Measurements from ENCODE around the gene DSCAML1.

DSCAML1 gene

DNA sequence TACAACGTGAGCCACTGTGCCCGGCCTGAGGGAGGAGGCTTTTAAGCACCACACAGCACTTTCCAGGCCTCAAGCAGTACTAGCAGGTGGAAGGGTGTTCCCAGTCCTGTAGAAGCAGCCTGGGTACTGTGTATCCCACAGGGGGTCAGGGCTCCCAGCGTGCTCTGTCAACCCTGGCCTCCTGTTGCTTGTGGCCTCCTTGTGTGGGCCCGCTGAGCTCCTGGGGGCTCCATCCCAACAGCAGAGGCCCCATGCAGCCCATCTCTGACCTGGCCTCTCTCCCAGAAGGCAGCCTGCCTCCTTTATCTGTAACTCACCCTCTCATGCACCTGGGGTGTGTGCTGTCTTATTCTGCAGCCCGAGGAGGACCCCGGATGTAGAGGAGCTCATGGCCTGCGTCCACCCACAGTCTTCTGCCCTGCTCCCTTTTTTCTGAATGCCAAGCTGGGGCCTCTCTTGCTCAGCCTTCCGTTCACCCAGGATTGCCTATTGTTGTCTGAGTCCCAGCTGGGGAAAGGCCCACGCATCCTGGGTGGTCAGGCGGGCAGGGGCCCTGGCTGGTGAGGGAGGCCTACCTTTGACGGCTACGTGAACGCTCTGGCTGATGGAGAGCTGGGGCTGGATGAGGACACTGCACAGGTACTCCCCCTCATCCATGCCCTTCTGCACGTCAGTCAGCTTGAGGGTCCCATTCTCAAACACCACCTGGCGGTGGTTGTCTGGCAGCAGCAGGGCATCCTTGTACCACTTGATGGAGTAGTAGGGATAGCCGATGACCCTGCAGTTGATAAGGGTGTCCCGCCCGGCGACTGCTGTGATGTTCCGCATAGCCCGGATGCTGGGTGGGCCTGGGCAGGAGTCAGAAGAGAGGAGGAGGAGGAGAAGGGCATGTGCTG is 280.9 kb downstream of the DSCAML1 start:
- Histone ChIP-seq H3K4me1 (ENCODE audit: control insufficient read depth, insufficient read depth, low read length) (peaks cover 30% of the 10 kb centered on the region), H3K9me3 (ENCODE audit: control insufficient read depth, insufficient read depth, low read depth, low read length) (no peaks in the 10 kb centered on the region), H3K4me3 (ENCODE audit: low read depth, low read length) (no peak overlapping the region), H3K9ac (ENCODE audit: low read length) (no peak overlapping the region), H3K36me3 (ENCODE audit: control insufficient read depth, insufficient read depth, low read length) (no peaks in the 10 kb centered on the region), H3K27me3 (ENCODE audit: control insufficient read depth, insufficient read depth, low read length) (no peaks in the 10 kb centered on the region; the same call in 1 of the 2 replicates), H3K27ac (ENCODE audit: low read depth, low read length) (no peak overlapping the region)

DNA sequence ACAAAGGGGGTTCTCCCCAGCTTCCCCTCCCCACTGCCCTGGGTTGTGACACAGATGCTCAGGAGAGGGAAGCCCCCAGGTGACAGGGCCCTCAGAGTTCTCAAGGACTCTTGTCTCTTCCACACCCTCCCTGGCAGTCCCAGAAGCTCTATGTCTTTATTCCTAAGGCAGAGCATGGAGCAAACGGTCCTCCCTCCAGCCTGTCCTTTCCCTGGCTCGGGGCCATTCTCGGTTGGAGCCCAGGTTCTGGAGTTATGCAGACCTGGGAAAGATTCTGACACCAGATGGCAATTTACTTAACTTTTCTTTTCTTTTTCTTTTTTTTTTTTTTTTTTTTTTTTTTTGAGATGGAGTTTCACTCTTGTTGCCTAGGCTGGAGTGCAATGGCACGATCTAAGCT is 282.8 kb downstream of the DSCAML1 start:
- H3K9me3 ChIP-seq (ENCODE audit: control insufficient read depth, insufficient read depth, low read depth, low read length): no peaks in the 10 kb centered on the region
- H3K27ac ChIP-seq (ENCODE audit: low read depth, low read length): no peak overlapping the region
- H3K9ac ChIP-seq (ENCODE audit: low read length): no peak overlapping the region
- H3K4me1 ChIP-seq (ENCODE audit: control insufficient read depth, insufficient read depth, low read length): peaks cover 35% of the 10 kb centered on the region
- H3K4me3 ChIP-seq (ENCODE audit: low read depth, low read length): no peak overlapping the region
- H3K36me3 ChIP-seq (ENCODE audit: control insufficient read depth, insufficient read depth, low read length): no peaks in the 10 kb centered on the region
- no peaks in the 10 kb centered on the region; the same call in 1 of the 2 replicates for H3K27me3 ChIP-seq (ENCODE audit: control insufficient read depth, insufficient read depth, low read length)

DNA sequence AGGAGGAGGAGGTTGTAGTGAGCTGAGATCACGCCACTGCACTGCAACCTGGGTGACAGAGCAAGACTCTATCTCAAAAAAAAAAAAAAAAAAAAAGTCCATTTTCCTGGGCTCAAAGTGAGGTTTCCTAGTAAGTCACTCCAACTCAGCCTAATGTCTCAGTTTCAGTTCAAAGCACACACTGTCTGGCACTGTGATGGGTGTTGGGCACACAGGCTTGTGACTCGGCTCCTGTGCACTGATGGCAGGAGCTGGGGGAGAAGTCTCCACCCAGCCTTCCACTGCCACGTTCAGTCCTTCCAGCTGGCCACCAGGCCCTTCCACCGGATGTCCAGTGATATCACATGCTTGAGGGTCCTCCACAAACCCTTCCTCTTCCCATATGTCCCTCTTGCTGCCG is 283.4 kb downstream of the DSCAML1 start:
- Histone ChIP-seq H3K4me3 (ENCODE audit: low read depth, low read length) (no peak overlapping the region), H3K36me3 (ENCODE audit: control insufficient read depth, insufficient read depth, low read length) (no peaks in the 10 kb centered on the region), H3K4me1 (ENCODE audit: control insufficient read depth, insufficient read depth, low read length) (peaks cover 34% of the 10 kb centered on the region), H3K9ac (ENCODE audit: low read length) (no peak overlapping the region), H3K9me3 (ENCODE audit: control insufficient read depth, insufficient read depth, low read depth, low read length) (no peaks in the 10 kb centered on the region), H3K27ac (ENCODE audit: low read depth, low read length) (no peak overlapping the region), H3K27me3 (ENCODE audit: control insufficient read depth, insufficient read depth, low read length) (no peaks in the 10 kb centered on the region; the same call in 1 of the 2 replicates)

DNA sequence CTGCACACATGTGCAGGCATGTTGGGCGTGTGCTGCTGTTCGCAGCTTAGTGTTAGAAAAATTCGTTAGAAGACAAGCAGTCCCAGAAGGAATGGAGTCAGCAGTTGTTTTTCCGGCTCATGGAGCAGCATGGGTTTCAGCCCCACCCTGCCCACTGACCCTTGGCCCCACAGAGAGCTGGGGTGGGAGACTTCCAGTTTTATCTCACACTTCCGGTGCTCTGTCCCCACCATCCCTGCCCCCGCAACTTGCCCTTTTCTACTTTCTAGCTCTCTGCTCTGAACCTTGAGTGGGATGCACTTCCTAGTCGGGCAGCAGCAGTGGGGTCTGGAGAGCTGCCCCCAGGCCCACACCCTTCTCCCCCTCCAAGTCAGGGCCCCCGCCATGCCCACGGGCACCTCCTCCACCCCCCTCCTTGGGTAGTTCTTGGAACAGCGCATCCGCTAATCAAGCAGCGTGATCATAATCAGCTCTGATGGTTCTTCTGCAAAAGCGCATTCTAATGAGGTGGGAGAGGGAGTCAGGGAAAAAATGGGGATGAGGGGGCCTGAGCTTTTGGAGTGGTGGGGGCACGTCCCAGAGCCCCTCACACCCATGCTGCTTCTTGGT is 285.0 kb downstream of the DSCAML1 start:
- no peaks in the 10 kb centered on the region for H3K9me3 ChIP-seq (ENCODE audit: control insufficient read depth, insufficient read depth, low read depth, low read length)
- H3K27ac ChIP-seq (ENCODE audit: low read depth, low read length): no peak overlapping the region
- H3K36me3 ChIP-seq (ENCODE audit: control insufficient read depth, insufficient read depth, low read length): no peaks in the 10 kb centered on the region
- no peaks in the 10 kb centered on the region for H3K27me3 ChIP-seq (ENCODE audit: control insufficient read depth, insufficient read depth, low read length)
- no peak overlapping the region for H3K4me3 ChIP-seq (ENCODE audit: low read depth, low read length)
- no peak overlapping the region for H3K9ac ChIP-seq (ENCODE audit: low read length)
- H3K4me1 ChIP-seq (ENCODE audit: control insufficient read depth, insufficient read depth, low read length): peaks cover 34% of the 10 kb centered on the region

DNA sequence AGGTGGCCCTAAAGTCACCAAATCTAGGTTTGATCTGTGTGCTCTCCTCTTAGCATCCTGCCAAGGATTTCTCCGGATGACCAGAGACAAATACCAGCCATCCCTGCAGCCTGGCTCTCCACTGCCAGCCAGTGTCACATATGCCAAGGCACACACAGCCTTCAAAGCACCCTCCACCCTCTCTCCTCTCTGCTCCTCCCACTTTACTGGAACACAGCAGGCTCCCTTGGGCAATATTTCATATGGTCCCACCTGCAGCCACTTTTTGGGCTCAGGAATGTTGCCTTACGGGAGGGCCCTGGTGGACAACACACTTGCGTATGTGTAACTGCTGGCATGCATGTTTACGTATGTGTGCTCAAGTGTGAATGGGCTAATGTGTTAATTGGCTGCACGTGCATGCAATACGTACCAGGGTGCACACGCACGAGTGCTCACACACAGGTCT is 285.5 kb downstream of the DSCAML1 start:
- Histone ChIP-seq H3K27ac (ENCODE audit: low read depth, low read length) (no peak overlapping the region), H3K9ac (ENCODE audit: low read length) (no peak overlapping the region), H3K9me3 (ENCODE audit: control insufficient read depth, insufficient read depth, low read depth, low read length) (no peaks in the 10 kb centered on the region), H3K4me1 (ENCODE audit: control insufficient read depth, insufficient read depth, low read length) (peaks cover 32% of the 10 kb centered on the region), H3K4me3 (ENCODE audit: low read depth, low read length) (no peak overlapping the region), H3K27me3 (ENCODE audit: control insufficient read depth, insufficient read depth, low read length) (no peaks in the 10 kb centered on the region), H3K36me3 (ENCODE audit: control insufficient read depth, insufficient read depth, low read length) (no peaks in the 10 kb centered on the region)

DNA sequence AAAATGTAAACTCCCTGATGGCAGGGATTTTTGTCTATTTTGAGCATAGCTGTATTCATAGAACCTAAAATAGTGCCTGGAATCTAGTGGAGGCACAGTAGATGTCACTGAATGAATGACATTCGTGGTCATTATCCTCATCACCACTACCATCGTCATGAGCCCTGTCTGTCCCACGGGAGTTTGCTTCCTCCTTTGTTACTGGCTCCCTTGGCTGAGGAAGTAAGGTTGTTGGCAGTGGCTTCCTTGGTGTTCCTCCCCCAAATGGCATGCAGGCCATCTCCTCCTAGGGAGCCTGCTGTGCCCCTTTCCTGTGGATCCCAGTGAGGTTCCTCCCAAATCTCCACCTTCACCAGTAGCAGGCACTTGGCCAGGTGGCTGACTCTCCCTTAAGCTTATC is 286.4 kb downstream of the DSCAML1 start:
- H3K27me3 ChIP-seq (ENCODE audit: control insufficient read depth, insufficient read depth, low read length): no peaks in the 10 kb centered on the region
- H3K36me3 ChIP-seq (ENCODE audit: control insufficient read depth, insufficient read depth, low read length): no peaks in the 10 kb centered on the region
- no peak overlapping the region for H3K9ac ChIP-seq (ENCODE audit: low read length)
- peaks cover 28% of the 10 kb centered on the region for H3K4me1 ChIP-seq (ENCODE audit: control insufficient read depth, insufficient read depth, low read length)
- H3K4me3 ChIP-seq (ENCODE audit: low read depth, low read length): no peak overlapping the region
- H3K27ac ChIP-seq (ENCODE audit: low read depth, low read length): no peak overlapping the region
- no peaks in the 10 kb centered on the region for H3K9me3 ChIP-seq (ENCODE audit: control insufficient read depth, insufficient read depth, low read depth, low read length)

DNA sequence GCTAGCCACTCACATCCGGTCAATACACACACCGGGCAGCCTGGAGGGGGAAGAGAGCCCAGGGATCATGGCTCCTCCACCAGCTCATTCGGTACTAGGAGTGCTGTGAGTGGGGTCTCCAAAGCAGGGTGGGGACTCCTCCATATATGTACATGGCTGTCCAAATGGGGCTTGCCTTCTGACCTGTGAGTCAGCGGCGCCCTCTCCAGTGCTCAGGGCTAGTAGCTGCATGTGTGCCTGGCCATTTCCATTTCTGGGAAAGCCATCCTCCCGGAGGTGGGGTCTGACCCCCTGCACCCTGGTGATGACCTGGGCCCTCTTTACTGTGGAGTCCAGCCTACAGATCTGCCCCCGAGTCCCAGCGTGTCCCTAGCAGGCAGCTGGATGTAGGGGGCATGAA is 287.5 kb downstream of the DSCAML1 start:
- Histone ChIP-seq H3K27ac (ENCODE audit: low read depth, low read length) (no peak overlapping the region), H3K4me3 (ENCODE audit: low read depth, low read length) (no peak overlapping the region), H3K4me1 (ENCODE audit: control insufficient read depth, insufficient read depth, low read length) (peaks cover 28% of the 10 kb centered on the region), H3K9me3 (ENCODE audit: control insufficient read depth, insufficient read depth, low read depth, low read length) (no peaks in the 10 kb centered on the region), H3K9ac (ENCODE audit: low read length) (no peak overlapping the region), H3K27me3 (ENCODE audit: control insufficient read depth, insufficient read depth, low read length) (no peaks in the 10 kb centered on the region), H3K36me3 (ENCODE audit: control insufficient read depth, insufficient read depth, low read length) (no peaks in the 10 kb centered on the region)

DNA sequence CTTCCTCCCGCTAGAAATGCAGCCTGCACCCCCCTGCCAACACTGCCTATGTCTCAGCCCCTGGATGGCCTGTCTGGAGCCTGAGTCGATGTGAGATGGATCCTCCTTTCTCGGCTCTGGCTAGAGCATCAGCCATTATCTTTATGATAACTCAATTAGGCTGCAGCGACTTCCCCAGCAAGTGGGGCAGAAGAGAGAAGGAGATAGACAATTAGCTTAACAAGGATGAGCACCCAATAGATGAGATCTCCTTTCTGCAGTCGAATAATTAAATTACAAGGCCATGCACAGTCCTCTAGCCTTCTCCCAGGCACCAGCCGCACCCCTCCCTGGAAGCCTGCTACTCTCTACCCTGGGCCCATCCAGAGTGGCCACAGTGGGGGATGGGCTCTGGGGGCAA is 290.0 kb downstream of the DSCAML1 start:
- Histone ChIP-seq H3K9ac (ENCODE audit: low read length) (no peak overlapping the region), H3K27me3 (ENCODE audit: control insufficient read depth, insufficient read depth, low read length) (no peaks in the 10 kb centered on the region; the same call in 1 of the 2 replicates), H3K9me3 (ENCODE audit: control insufficient read depth, insufficient read depth, low read depth, low read length) (no peaks in the 10 kb centered on the region), H3K36me3 (ENCODE audit: control insufficient read depth, insufficient read depth, low read length) (no peaks in the 10 kb centered on the region), H3K27ac (ENCODE audit: low read depth, low read length) (no peak overlapping the region), H3K4me1 (ENCODE audit: control insufficient read depth, insufficient read depth, low read length) (peaks cover 27% of the 10 kb centered on the region), H3K4me3 (ENCODE audit: low read depth, low read length) (no peak overlapping the region)

DNA sequence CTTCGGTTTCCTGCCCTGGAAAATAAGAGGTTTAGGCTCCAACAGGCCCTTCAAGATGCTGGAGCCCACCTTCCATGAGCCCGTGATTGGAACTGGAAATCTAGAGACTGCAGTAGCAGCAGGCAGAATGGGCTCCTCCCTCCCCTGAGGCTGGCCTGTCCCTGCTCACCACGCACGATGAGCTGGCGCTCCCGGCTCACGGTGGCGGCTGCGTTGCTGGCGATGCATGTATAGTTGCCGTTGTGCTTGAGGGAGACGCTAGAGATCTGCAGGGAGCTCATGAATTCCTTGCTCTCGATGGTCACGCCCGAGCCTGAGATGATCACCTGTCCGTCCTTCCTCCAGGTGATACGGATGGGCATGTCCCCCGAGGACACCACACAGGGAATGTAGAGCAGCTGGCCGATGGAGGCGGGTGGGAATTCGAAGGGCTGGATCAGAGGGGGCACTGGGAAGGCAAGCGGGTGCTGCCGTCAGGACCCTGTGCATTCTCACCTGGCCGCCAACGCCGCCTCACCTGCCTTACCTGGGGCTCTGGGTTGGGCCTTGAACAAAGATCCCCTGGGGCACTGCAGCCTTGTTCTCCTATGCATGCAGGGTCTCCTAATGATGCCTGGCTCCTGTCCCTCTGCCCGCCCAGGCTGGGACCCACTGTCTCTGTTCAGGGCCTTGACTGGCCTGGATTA is 291.6 kb downstream of the DSCAML1 start:
- peaks cover 16% of the 10 kb centered on the region for H3K4me1 ChIP-seq (ENCODE audit: control insufficient read depth, insufficient read depth, low read length)

DNA sequence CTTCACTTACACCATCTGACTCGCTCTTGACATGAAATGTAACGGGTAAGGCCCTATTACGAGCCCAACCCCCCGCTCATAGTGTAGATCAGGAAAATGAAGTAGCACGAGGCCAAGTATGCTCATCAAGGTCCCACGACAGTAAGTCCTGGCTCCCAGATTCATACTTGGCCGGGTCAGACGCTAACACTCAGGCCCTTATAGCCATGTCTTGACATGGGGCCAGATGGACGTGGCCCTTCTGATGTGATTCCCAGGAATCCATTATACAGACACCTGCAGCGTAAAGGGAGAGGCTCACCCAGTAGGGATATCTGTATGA is 294.3 kb downstream of the DSCAML1 start:
- Histone ChIP-seq H3K9ac (ENCODE audit: low read length) (no peak overlapping the region), H3K27me3 (ENCODE audit: control insufficient read depth, insufficient read depth, low read length) (peaks cover 6% of the 10 kb centered on the region; the same call in 1 of the 2 replicates), H3K9me3 (ENCODE audit: control insufficient read depth, insufficient read depth, low read depth, low read length) (no peaks in the 10 kb centered on the region), H3K4me3 (ENCODE audit: low read depth, low read length) (no peak overlapping the region), H3K36me3 (ENCODE audit: control insufficient read depth, insufficient read depth, low read length) (no peaks in the 10 kb centered on the region), H3K27ac (ENCODE audit: low read depth, low read length) (no peak overlapping the region), H3K4me1 (ENCODE audit: control insufficient read depth, insufficient read depth, low read length) (peaks cover 15% of the 10 kb centered on the region)

More for the DNA sequence above, 291.6 kb downstream of the DSCAML1 start:
- Histone ChIP-seq H3K36me3 (ENCODE audit: control insufficient read depth, insufficient read depth, low read length) (no peaks in the 10 kb centered on the region), H3K27me3 (ENCODE audit: control insufficient read depth, insufficient read depth, low read length) (peaks cover 6% of the 10 kb centered on the region; the same call in 1 of the 2 replicates), H3K9ac (ENCODE audit: low read length) (no peak overlapping the region), H3K27ac (ENCODE audit: low read depth, low read length) (no peak overlapping the region), H3K4me3 (ENCODE audit: low read depth, low read length) (no peak overlapping the region), H3K9me3 (ENCODE audit: control insufficient read depth, insufficient read depth, low read depth, low read length) (no peaks in the 10 kb centered on the region)

Measured in HUES6 (cell line).